GM12878 (cell line): ENCODE results near the gene SPAG16. TPM values are rescaled to one million over a fixed set of nuclear protein-coding genes. Genes with fewer than 3 reads are reported as not detected.

Source experiments
- ATAC-seq: fragments of 200-7000 bp; cut with Tn5 transposase; 3 replicates; pipeline ENCODE4 v1.9.1; 2020; ENCODE audit warnings: mild to moderate bottlenecking, moderate library complexity
- BruUV-seq: library from RNA; stranded (reverse); fragments of 400-500 nt; replicated peaks from 2 replicates; lab custom pipeline; 2021; lab: Mats Ljungman, UMichigan
- CTCF ChIA-PET: fragments of 300-600 bp; sonication (Branson Sonifier 250); formaldehyde crosslinking; extraction: SDS; loops from one replicate; lab custom pipeline; 2021; ENCODE audit warnings: inconsistent platforms; lab: Yijun Ruan, JAX
- POLR2A ChIA-PET: fragments of 350-600 bp; formaldehyde crosslinking; extraction: SDS; loops from one replicate; lab custom pipeline; 2021; ENCODE audit warnings: inconsistent platforms; lab: Charles Lee
- RAD21 ChIA-PET: fragments of 300-600 bp; sonication (Branson Sonifier 250); formaldehyde crosslinking; loops from one replicate; lab custom pipeline; 2023; ENCODE audit warnings: antibody characterized with exemption; ENCODE audit not compliant: unreplicated experiment; lab: Charles Lee
- SMC1A ChIA-PET: fragments of 300-600 bp; sonication (Branson Sonifier 250); formaldehyde crosslinking; loops from one replicate; lab custom pipeline; 2023; ENCODE audit not compliant: unreplicated experiment, uncharacterized antibody; lab: Charles Lee
- DNase-seq: peaks from one replicate; pipeline ENCODE4 v3.0.0-alpha.2; 2011; ENCODE audit warnings: low read depth, low spot score
- FAIRE-seq: peaks from 3 replicates; lab custom pipeline; 2011; peaks lifted over from hg19 to GRCh38; lab: Jason Lieb, UNC
- H2AFZ ChIP-seq: 2 replicates; pipeline ENCODE4 v1.6.0; 2011; ENCODE audit warnings: low read depth, low read length, control low read depth; ENCODE audit not compliant: control insufficient read depth
- H3K27ac ChIP-seq: 2 replicates; pipeline ENCODE4 v1.5.1; 2011; ENCODE audit warnings: control low read depth; ENCODE audit not compliant: control insufficient read depth, insufficient read depth
- H3K27me3 ChIP-seq, 2 experiments: replicated peaks in 1 of 2; 2 replicates each; pipeline versions ENCODE4 v1.6.0 to v1.6.1; 2011; ENCODE audit warnings: low read length in 1 of 2; ENCODE audit not compliant: control insufficient read depth in 2 of 2, insufficient read depth in 2 of 2
- H3K36me3 ChIP-seq, 2 experiments: 2 replicates each; pipeline ENCODE4 v1.5.1; 2011; ENCODE audit warnings: low read length in 1 of 2; ENCODE audit not compliant: control insufficient read depth in 2 of 2, insufficient read depth in 2 of 2
- H3K4me1 ChIP-seq: 2 replicates; pipeline ENCODE4 v1.6.1; 2011; ENCODE audit warnings: mild to moderate bottlenecking, low read length, moderate library complexity, mixed read lengths; ENCODE audit not compliant: control insufficient read depth, insufficient read depth
- H3K4me2 ChIP-seq: 2 replicates; pipeline ENCODE4 v1.6.0; 2011; ENCODE audit warnings: control low read depth; ENCODE audit not compliant: control insufficient read depth, insufficient read depth
- H3K4me3 ChIP-seq: fragments of 200-600 bp; sonication (generic); 2 replicates; pipeline ENCODE4 v1.5.1; 2016
- H3K79me2 ChIP-seq: 2 replicates; pipeline ENCODE4 v1.6.0; 2011; ENCODE audit warnings: low read length; ENCODE audit not compliant: control insufficient read depth, insufficient read depth
- H3K9ac ChIP-seq: 2 replicates; pipeline ENCODE4 v1.8.0; 2011; ENCODE audit warnings: low read length, control low read depth, mixed read lengths; ENCODE audit not compliant: control insufficient read depth, insufficient read depth
- H3K9me3 ChIP-seq: replicated peaks from 3 replicates; pipeline ENCODE4 v1.5.1; 2011; ENCODE audit warnings: mild to moderate bottlenecking, low read length; ENCODE audit not compliant: control insufficient read depth, insufficient read depth
- H4K20me1 ChIP-seq: 2 replicates; pipeline ENCODE4 v1.6.0; 2011; ENCODE audit not compliant: control insufficient read depth, insufficient read depth
- CBX5 ChIP-seq: sonication (generic); IDR thresholded peaks from 2 replicates; pipeline ENCODE4 v1.6.1; 2016; ENCODE audit warnings: low read depth, moderate library complexity, mild to moderate bottlenecking, inconsistent platforms
- IKZF2 ChIP-seq, 2 experiments: fragments of 450-650 bp; IDR thresholded peaks; 2 replicates each; pipeline ENCODE4 v1.6.1; 2017; ENCODE audit warnings: mild to moderate bottlenecking in 2 of 2, moderate library complexity in 2 of 2
- IRF4 ChIP-seq: IDR thresholded peaks from 2 replicates; pipeline ENCODE4 v1.6.1; 2011; ENCODE audit warnings: low read depth, low read length
- JUNB ChIP-seq: IDR thresholded peaks from 2 replicates; pipeline ENCODE4 v1.6.1; 2016; ENCODE audit warnings: antibody characterized with exemption, mild to moderate bottlenecking
- KLF5 ChIP-seq: fragments of 450-650 bp; IDR thresholded peaks from 2 replicates; pipeline ENCODE4 v1.6.1; 2014; ENCODE audit warnings: mild to moderate bottlenecking; ENCODE audit not compliant: partially characterized antibody
- MEF2A ChIP-seq: IDR thresholded peaks from 2 replicates; pipeline ENCODE4 v1.6.1; 2011; ENCODE audit warnings: low read depth, mild to moderate bottlenecking, low read length, moderate library complexity; ENCODE audit not compliant: insufficient read depth
- MYC ChIP-seq: IDR thresholded peaks from 2 replicates; pipeline ENCODE4 v1.6.1; 2011; ENCODE audit warnings: mild to moderate bottlenecking, low read length, moderate library complexity, inconsistent platforms; ENCODE audit not compliant: insufficient read depth, insufficient replicate concordance, insufficient read length, severe bottlenecking
- RB1 ChIP-seq: fragments of 450-650 bp; formaldehyde crosslinking; IDR thresholded peaks from 2 replicates; pipeline ENCODE4 v1.6.1; 2017; ENCODE audit warnings: mild to moderate bottlenecking, borderline replicate concordance
- REST ChIP-seq: IDR thresholded peaks from 2 replicates; pipeline ENCODE4 v1.6.1; 2012; ENCODE audit warnings: mild to moderate bottlenecking, low read depth, low read length
- SIX5 ChIP-seq: IDR thresholded peaks from 2 replicates; pipeline ENCODE4 v1.6.1; 2011; ENCODE audit warnings: mild to moderate bottlenecking, low read depth, low read length, moderate library complexity; ENCODE audit not compliant: severe bottlenecking
- SMAD5 ChIP-seq: IDR thresholded peaks from 2 replicates; pipeline ENCODE4 v1.6.1; 2016; ENCODE audit warnings: antibody characterized with exemption, low read depth
- YBX1 ChIP-seq: fragments of 450-650 bp; IDR thresholded peaks from 2 replicates; pipeline ENCODE4 v1.6.1; 2016; ENCODE audit warnings: antibody characterized with exemption
- YY1 ChIP-seq: IDR thresholded peaks from 2 replicates; pipeline ENCODE4 v1.6.1; 2011; ENCODE audit warnings: low read depth, mild to moderate bottlenecking, low read length
- ZNF207 ChIP-seq: fragments of 450-650 bp; IDR thresholded peaks from 2 replicates; pipeline ENCODE4 v1.6.1; 2014; ENCODE audit warnings: antibody characterized with exemption, mild to moderate bottlenecking, borderline replicate concordance
- ZNF217 ChIP-seq: fragments of 450-650 bp; IDR thresholded peaks from 2 replicates; pipeline ENCODE4 v1.6.1; 2017; ENCODE audit warnings: antibody characterized with exemption, mild to moderate bottlenecking
- ZNF24 ChIP-seq: fragments of 450-650 bp; IDR thresholded peaks from 2 replicates; pipeline ENCODE4 v1.6.1; 2017; ENCODE audit warnings: antibody characterized with exemption, mild to moderate bottlenecking
- ZZZ3 ChIP-seq: IDR thresholded peaks from 2 replicates; pipeline ENCODE4 v1.6.1; 2011; ENCODE audit warnings: low read depth; ENCODE audit not compliant: control insufficient read depth, insufficient read length
- WGBS: methylation state at CpG from one replicate; pipeline ENCODE4 v1.1.6; 2016; ENCODE audit warnings: low lambda C conversion rate; ENCODE audit not compliant: insufficient replicate concordance, insufficient coverage; ENCODE audit errors: missing lambda C conversion rate; 5-methylcytosine and 5-hydroxymethylcytosine counted together
- in situ Hi-C: fragments of 300-500 bp; cut with MboI; formaldehyde crosslinking; loops from 9 replicates; pipeline ENCODE4 v1.14.3; 2018; ENCODE audit warnings: mixed read lengths
- intact Hi-C: fragments of 100-400 bp; cut with micrococcal nuclease; formaldehyde crosslinking; loops from one replicate; pipeline ENCODE4 v1.14.2; 2022; ENCODE audit not compliant: unreplicated experiment
- polyA plus RNA-seq, 11 experiments: library from polyadenylated mRNA; depleted of rRNA in 4 of 11; unstranded in 6 of 11; stranded (reverse) in 5 of 11; fragments of >200 nt; fragmentation: Nextera tagmentation in 4 of 11; fragmentation: Illumina TruSeq in 1 of 11; extraction: Ambion mirVana in 4 of 11; extraction: Trizol in 1 of 11; gene quantifications; 1 replicate in 1 of 11; 2 replicates in 10 of 11; pipeline versions ENCODE4 v1.2.1 to v1.2.3, GENCODE V29; 2011 to 2016; ENCODE audit warnings: inconsistent platforms in 2 of 11, missing spikeins in 2 of 11, low read depth in 1 of 11
- total RNA-seq, 4 experiments: library from RNA; depleted of rRNA in 3 of 4; stranded (reverse); fragments of >200 nt in 3 of 4; fragmentation: Illumina TruSeq in 1 of 4; extraction: Trizol in 1 of 4; gene quantifications; 2 replicates each; pipeline versions ENCODE4 v1.2.1 to v1.2.3, GENCODE V29; 2013 to 2021
- TF ChIP-seq, protein P1 (sequence below): IDR thresholded peaks from 2 replicates; pipeline ENCODE4 v1.6.1; 2012; ENCODE audit warnings: low read length, inconsistent platforms
- TF ChIP-seq, protein P2 (sequence below): IDR thresholded peaks from 2 replicates; pipeline ENCODE4 v1.6.1; 2011; ENCODE audit warnings: borderline replicate concordance, low read depth, mild to moderate bottlenecking, moderate library complexity, mixed read lengths, low read length; ENCODE audit not compliant: insufficient read depth; ENCODE audit errors: extremely low read length

The SPAG16 gene
- total and polyA plus RNA-seq, 10 of the 15 experiments (the other 5 are each of a cell fraction or from before 2014, with no cell fraction given) = 6.0 to 25.0 (median 15.2) TPM

DNA sequence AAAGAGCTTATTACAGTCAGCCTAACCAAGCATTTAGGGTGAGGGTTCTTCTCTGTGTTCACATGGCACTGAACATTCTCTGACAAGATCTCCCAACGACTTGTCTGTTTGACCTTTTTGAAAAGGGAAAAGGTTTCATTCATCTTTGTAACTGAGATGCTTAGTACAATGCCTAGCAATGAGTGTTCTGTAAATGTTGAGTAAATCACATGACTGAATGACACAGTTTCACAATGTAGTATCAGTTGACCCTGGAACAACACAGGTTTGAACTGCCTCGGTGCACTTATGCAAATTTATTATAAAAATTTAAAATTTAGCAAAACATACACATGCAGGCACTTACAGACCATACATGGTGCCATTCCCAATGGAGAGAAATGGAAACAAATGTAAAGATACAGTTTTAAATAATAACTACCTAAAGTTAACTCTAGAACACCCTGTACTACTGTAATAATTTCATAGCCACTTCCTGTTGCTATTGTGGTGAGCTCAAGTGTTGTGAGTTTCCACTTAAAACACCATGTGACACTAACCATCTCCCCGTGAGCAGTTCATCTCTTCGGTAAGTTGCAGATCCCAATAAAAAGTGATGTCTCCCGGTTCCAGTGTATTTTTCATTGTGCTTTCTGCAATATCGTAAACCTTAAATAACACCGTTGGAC is 1092.5 kb downstream of the SPAG16 start:
- no TSS peak for BruUV-seq
- WGBS = 59% methylated on average over 7 of the region's 7 CpGs
- TF ChIP-seq, protein P1, sequence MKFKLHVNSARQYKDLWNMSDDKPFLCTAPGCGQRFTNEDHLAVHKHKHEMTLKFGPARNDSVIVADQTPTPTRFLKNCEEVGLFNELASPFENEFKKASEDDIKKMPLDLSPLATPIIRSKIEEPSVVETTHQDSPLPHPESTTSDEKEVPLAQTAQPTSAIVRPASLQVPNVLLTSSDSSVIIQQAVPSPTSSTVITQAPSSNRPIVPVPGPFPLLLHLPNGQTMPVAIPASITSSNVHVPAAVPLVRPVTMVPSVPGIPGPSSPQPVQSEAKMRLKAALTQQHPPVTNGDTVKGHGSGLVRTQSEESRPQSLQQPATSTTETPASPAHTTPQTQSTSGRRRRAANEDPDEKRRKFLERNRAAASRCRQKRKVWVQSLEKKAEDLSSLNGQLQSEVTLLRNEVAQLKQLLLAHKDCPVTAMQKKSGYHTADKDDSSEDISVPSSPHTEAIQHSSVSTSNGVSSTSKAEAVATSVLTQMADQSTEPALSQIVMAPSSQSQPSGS = no peak
- TF ChIP-seq JUNB (no peak), YY1 (no peak), ZNF24 (no peak), IRF4 (no peak), REST (no peak), KLF5 (no peak), IKZF2 (IDR thresholded peaks at IDR 0.05) (no peak), SMAD5 (no peak), MEF2A (no peak), RB1 (no peak), ZZZ3 (no peak), CBX5 (no peak), SIX5 (no peak), ZNF217 (no peak), MYC (no peak), YBX1 (no peak), ZNF207 (no peak)
- TF ChIP-seq, protein P2, sequence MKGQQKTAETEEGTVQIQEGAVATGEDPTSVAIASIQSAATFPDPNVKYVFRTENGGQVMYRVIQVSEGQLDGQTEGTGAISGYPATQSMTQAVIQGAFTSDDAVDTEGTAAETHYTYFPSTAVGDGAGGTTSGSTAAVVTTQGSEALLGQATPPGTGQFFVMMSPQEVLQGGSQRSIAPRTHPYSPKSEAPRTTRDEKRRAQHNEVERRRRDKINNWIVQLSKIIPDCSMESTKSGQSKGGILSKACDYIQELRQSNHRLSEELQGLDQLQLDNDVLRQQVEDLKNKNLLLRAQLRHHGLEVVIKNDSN = no peak

More for the DNA sequence above, 1092.5 kb downstream of the SPAG16 start:
- no peak overlapping the region for H3K27ac ChIP-seq
- in situ Hi-C loops (no loop called here), intact Hi-C loops (no loop called here)
- no peaks in the 10 kb centered on the region for H3K27me3 ChIP-seq
- ChIA-PET SMC1A (interaction anchor here (0.7 kb wide), 1 partner anchor 269 kb away, joined by 3 read pairs; no protein-coding TSS in a partner anchor), CTCF (no interaction called here), POLR2A (no interaction called here), RAD21 (no interaction called here)
- no peak overlapping the region for H3K9ac ChIP-seq
- H3K4me1 ChIP-seq = no peaks in the 10 kb centered on the region
- no peak overlapping the region for H3K4me3 ChIP-seq
- no peaks in the 10 kb centered on the region for H3K9me3 ChIP-seq
- H2AFZ ChIP-seq = no peak overlapping the region
- ATAC-seq = peak; percentile 70
- H4K20me1 ChIP-seq = no peaks in the 10 kb centered on the region
- H3K79me2 ChIP-seq = no peaks in the 10 kb centered on the region
- no peak for DNase-seq
- no peaks in the 10 kb centered on the region for H3K36me3 ChIP-seq
- peak; percentile 35 for FAIRE-seq
- no peak overlapping the region for H3K4me2 ChIP-seq
